B cell (primary cell): Measurements from ENCODE around the gene SLIT3. TPM values are rescaled to one million over a fixed set of nuclear protein-coding genes. Genes with fewer than 3 reads are reported as not detected.

Experiments
- ATAC-seq: fragments of 200-7000 bp; cut with Tn5 transposase; one replicate; pipeline ENCODE4 v1.10.0; 2021; ENCODE audit warnings: low read depth, mild to moderate bottlenecking, moderate number of reproducible peaks, moderate library complexity
- CTCF ChIA-PET: fragments of 350-600 bp; sonication (Branson Sonifier 250); formaldehyde crosslinking; loops from one replicate; lab custom pipeline; 2021; ENCODE audit warnings: antibody characterized with exemption, inconsistent platforms; lab: Charles Lee
- POLR2A ChIA-PET: fragments of 350-600 bp; sonication (Branson Sonifier 250); formaldehyde crosslinking; loops from one replicate; lab custom pipeline; 2021; ENCODE audit warnings: antibody characterized with exemption; lab: Charles Lee
- DNase-seq: peaks from one replicate; pipeline ENCODE4 v3.0.0; 2013
- H2AFZ ChIP-seq: 2 replicates; pipeline ENCODE4 v1.6.1; 2012; ENCODE audit warnings: mild to moderate bottlenecking, low read depth, low read length; ENCODE audit not compliant: insufficient read depth, poor library complexity, severe bottlenecking
- H3K27ac ChIP-seq, 2 donors: 1 replicate in 1 of 2; 2 replicates in 1 of 2; pipeline ENCODE4 v1.5.1; 2012 to 2013; ENCODE audit warnings: low read length in 2 of 2, mild to moderate bottlenecking in 2 of 2, moderate library complexity in 1 of 2
- H3K27me3 ChIP-seq, 4 experiments: fragments of 200-600 bp in 1 of 4; sonication (generic) in 1 of 4; replicated peaks in 1 of 4; 1 replicate in 2 of 4; 2 replicates in 2 of 4; pipeline versions ENCODE4 v1.6.1 to v1.7.0; 2013 to 2016; ENCODE audit warnings: low read length in 3 of 4, mild to moderate bottlenecking in 2 of 4, mixed read lengths in 1 of 4, moderate library complexity in 1 of 4; ENCODE audit not compliant: insufficient read depth in 4 of 4, control insufficient read depth in 3 of 4; ENCODE audit errors: control extremely low read depth in 1 of 4
- H3K36me3 ChIP-seq, 2 experiments: replicated peaks in 1 of 2; 1 replicate in 1 of 2; 2 replicates in 1 of 2; pipeline versions ENCODE4 v1.6.1 to v1.7.1; 2013; ENCODE audit warnings: low read length in 1 of 2; ENCODE audit not compliant: insufficient read depth in 2 of 2, control insufficient read depth in 1 of 2; ENCODE audit errors: control extremely low read depth in 1 of 2, extremely low read depth in 1 of 2
- H3K4me1 ChIP-seq, 2 donors: fragments of 200-600 bp in 1 of 2; sonication (generic) in 1 of 2; 1 replicate in 1 of 2; 2 replicates in 1 of 2; pipeline versions ENCODE4 v1.5.1 to v1.6.1; 2013 to 2017; ENCODE audit warnings: low read length in 2 of 2; ENCODE audit not compliant: control insufficient read depth in 2 of 2, insufficient read depth in 2 of 2
- H3K4me2 ChIP-seq: replicated peaks from 2 replicates; pipeline ENCODE3; 2012; ENCODE audit warnings: mild to moderate bottlenecking, low read depth, low read length; ENCODE audit not compliant: poor library complexity, severe bottlenecking
- H3K4me3 ChIP-seq, 5 experiments: fragments of 200-600 bp in 1 of 5; sonication (generic) in 1 of 5; 1 replicate in 3 of 5; 2 replicates in 2 of 5; pipeline versions ENCODE4 v1.5.1 to v1.7.0; 2011 to 2016; ENCODE audit warnings: low read length in 4 of 5, mild to moderate bottlenecking in 4 of 5, low read depth in 2 of 5, control low read depth in 1 of 5, moderate library complexity in 1 of 5; ENCODE audit not compliant: insufficient read depth in 1 of 5; ENCODE audit errors: control extremely low read depth in 1 of 5, extremely low read depth in 1 of 5
- H3K79me2 ChIP-seq: fragments of 200-600 bp; sonication (generic); one replicate; pipeline ENCODE4 v1.6.0; 2016; ENCODE audit warnings: low read length; ENCODE audit not compliant: control insufficient read depth, insufficient read depth
- H3K9ac ChIP-seq: fragments of 200-600 bp; sonication (generic); 2 replicates; pipeline ENCODE4 v1.6.1; 2017; ENCODE audit warnings: mild to moderate bottlenecking, low read length, moderate library complexity
- H3K9me3 ChIP-seq, 3 donors: one replicate each; pipeline versions ENCODE4 v1.6.1 to v1.7.1; 2013; ENCODE audit warnings: low read length in 2 of 3; ENCODE audit not compliant: control insufficient read depth in 2 of 3, insufficient read depth in 1 of 3; ENCODE audit errors: control extremely low read depth in 1 of 3
- H4K20me1 ChIP-seq: 2 replicates; pipeline ENCODE4 v1.6.0; 2012; ENCODE audit warnings: mild to moderate bottlenecking, low read length; ENCODE audit not compliant: insufficient read depth, control insufficient read depth, poor library complexity, severe bottlenecking
- H3K27ac Mint-ChIP-seq: one replicate; pipeline ENCODE4 v1.8.0; 2021; ENCODE audit warnings: mixed read lengths
- H3K27me3 Mint-ChIP-seq: one replicate; pipeline ENCODE4 v1.8.0; 2021; ENCODE audit warnings: mixed read lengths
- H3K4me1 Mint-ChIP-seq: one replicate; pipeline ENCODE4 v1.8.0; 2021; ENCODE audit warnings: mixed read lengths
- H3K4me3 Mint-ChIP-seq: one replicate; pipeline ENCODE4 v1.8.0; 2021; ENCODE audit warnings: mixed read lengths
- H3K9me3 Mint-ChIP-seq: one replicate; pipeline ENCODE4 v1.8.0; 2022; ENCODE audit warnings: mixed read lengths; ENCODE audit not compliant: insufficient read depth
- CTCF ChIP-seq: fragments of 200-600 bp; IDR thresholded peaks from one replicate; pipeline ENCODE4 v1.8.0; 2022; ENCODE audit warnings: antibody characterized with exemption, mild to moderate bottlenecking
- EZH2 ChIP-seq: IDR thresholded peaks from 2 replicates; pipeline ENCODE4 v1.6.1; 2012; ENCODE audit warnings: borderline replicate concordance, low read depth, mild to moderate bottlenecking, moderate library complexity, low read length; ENCODE audit not compliant: insufficient read depth, poor library complexity, severe bottlenecking
- WGBS: methylation state at CpG from one replicate; pipeline ENCODE4 v1.1.5; 2013; ENCODE audit warnings: missing lambda C conversion rate; ENCODE audit not compliant: insufficient coverage; 5-methylcytosine and 5-hydroxymethylcytosine counted together
- intact Hi-C: fragments of 100-400 bp; cut with micrococcal nuclease; formaldehyde crosslinking; loops from one replicate; pipeline ENCODE4 v1.10.0; 2022
- polyA plus RNA-seq: library from polyadenylated mRNA; depleted of rRNA; stranded (reverse); fragments of >200 nt; gene quantifications from 2 replicates; pipeline ENCODE4 v1.2.3, GENCODE V29; 2012
- total RNA-seq, 2 donors: library from RNA; stranded (reverse); fragments of 120-200 nt in 1 of 2; gene quantifications; 1 replicate in 1 of 2; 2 replicates in 1 of 2; pipeline versions ENCODE4 v1.2.3 to v1.2.4, GENCODE V29; 2013 to 2022

Gene SLIT3
- total and polyA plus RNA-seq, 2 donors (not counting 1 experiment from before 2014, with no cell fraction given) = not detected

- no peak for DNase-seq
- ChIA-PET POLR2A (no interaction called here), CTCF (no interaction called here)
- H3K27me3 ChIP-seq = no peaks in the 10 kb centered on the region
- no CpG with 5 or more reads among the region's 2 CpGs for WGBS
- no peak overlapping the region for H3K4me2 ChIP-seq
- H3K36me3 ChIP-seq = no peaks in the 10 kb centered on the region
- no peaks in the 10 kb centered on the region for H4K20me1 ChIP-seq
- no peaks in the 10 kb centered on the region for H3K4me1 ChIP-seq
- no peaks in the 10 kb centered on the region for H3K4me1 Mint-ChIP-seq
- no peak overlapping the region for H3K9ac ChIP-seq
- peaks cover 2% of the 10 kb centered on the region for H3K9me3 Mint-ChIP-seq
- H3K27me3 Mint-ChIP-seq = peaks cover 9% of the 10 kb centered on the region
- no peak for ATAC-seq
- intact Hi-C loops = no loop called here
- TF ChIP-seq EZH2 (no peak), CTCF (no peak)
- H3K4me3 Mint-ChIP-seq = no peak overlapping the region
- no peak overlapping the region for H3K4me3 ChIP-seq
- H3K27ac ChIP-seq = no peak overlapping the region
- no peak overlapping the region for H2AFZ ChIP-seq
- H3K9me3 ChIP-seq = no peaks in the 10 kb centered on the region
- no peak overlapping the region for H3K27ac Mint-ChIP-seq
- no peaks in the 10 kb centered on the region for H3K79me2 ChIP-seq
Observed at GRCh38 chr5:169101966-169102365, 199.0 kb downstream of the SLIT3 start.

DNA sequence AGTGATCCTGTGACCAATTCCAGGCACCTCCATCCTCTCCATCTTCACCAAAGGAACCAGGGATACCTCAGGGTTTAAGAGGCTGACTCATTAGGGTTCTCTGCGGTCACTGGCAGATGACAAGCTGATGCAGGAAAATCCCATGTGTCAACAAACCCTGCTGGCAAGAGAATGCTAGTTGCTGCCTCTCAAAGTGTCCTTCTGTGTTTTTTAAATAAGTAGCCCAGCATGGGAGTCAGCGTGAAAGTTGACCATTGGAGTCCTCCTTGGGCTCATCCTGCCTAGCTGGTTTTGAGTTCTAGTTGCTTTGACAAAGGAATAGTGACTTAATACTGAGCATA, 200.2 kb downstream of the SLIT3 start:
- no peak overlapping the region for H3K27ac ChIP-seq
- ChIA-PET CTCF (no interaction called here), POLR2A (no interaction called here)
- Mint-ChIP-seq H3K27ac (no peak overlapping the region), H3K4me3 (no peak overlapping the region), H3K4me1 (no peaks in the 10 kb centered on the region), H3K9me3 (peaks cover 2% of the 10 kb centered on the region), H3K27me3 (peaks cover 5% of the 10 kb centered on the region)
- no peaks in the 10 kb centered on the region for H3K79me2 ChIP-seq
- no peaks in the 10 kb centered on the region for H3K36me3 ChIP-seq
- no peak overlapping the region for H3K4me2 ChIP-seq
- intact Hi-C loops = no loop called here
- WGBS = 100% methylated on average over 1 of the region's 2 CpGs
- ATAC-seq (no peak), DNase-seq (no peak)
- no peak overlapping the region for H2AFZ ChIP-seq
- H3K9ac ChIP-seq = no peak overlapping the region
- TF ChIP-seq CTCF (no peak), EZH2 (no peak)
- H4K20me1 ChIP-seq = no peaks in the 10 kb centered on the region
- no peaks in the 10 kb centered on the region for H3K27me3 ChIP-seq
- no peaks in the 10 kb centered on the region for H3K4me1 ChIP-seq
- H3K9me3 ChIP-seq = no peaks in the 10 kb centered on the region
- H3K4me3 ChIP-seq = no peak overlapping the region
